Neural cell (in vitro differentiated cells): ENCODE results near the gene SPINDOC. TPM values are rescaled to one million over a fixed set of nuclear protein-coding genes. Genes with fewer than 3 reads are reported as not detected.

ENCODE experiments used
- H2AFZ ChIP-seq: fragments of 200-600, 300-800 bp; sonication (generic), shearing (Covaris generic); 2 replicates; pipeline ENCODE4 v1.6.0; 2014; ENCODE audit warnings: low read depth, mild to moderate bottlenecking, antibody characterized with exemption, low read length, moderate library complexity
- H3F3A ChIP-seq: fragments of 200-600 bp; shearing (Covaris generic); 2 replicates; pipeline ENCODE4 v1.6.1; 2016; ENCODE audit warnings: mild to moderate bottlenecking, moderate library complexity, mixed read lengths, antibody characterized with exemption, low read length; ENCODE audit not compliant: insufficient read depth, poor library complexity, severe bottlenecking
- H3K27ac ChIP-seq: fragments of 200-600, 300-800 bp; sonication (generic), shearing (Covaris generic); 2 replicates; pipeline ENCODE4 v1.5.1; 2014; ENCODE audit warnings: mild to moderate bottlenecking, low read length, moderate library complexity
- H3K27me3 ChIP-seq: fragments of 300-800, 200-600 bp; sonication (generic), shearing (Covaris generic); 2 replicates; pipeline ENCODE4 v1.6.0; 2014; ENCODE audit warnings: mild to moderate bottlenecking, low read depth, low read length, moderate library complexity; ENCODE audit not compliant: insufficient read depth
- H3K36me3 ChIP-seq: fragments of 300-800, 200-600 bp; sonication (generic), shearing (Covaris generic); 2 replicates; pipeline ENCODE4 v1.5.1; 2014; ENCODE audit warnings: mild to moderate bottlenecking, antibody characterized with exemption, low read length, moderate library complexity; ENCODE audit not compliant: insufficient read depth
- H3K4me2 ChIP-seq: fragments of 300-800, 200-600 bp; sonication (generic), shearing (Covaris generic); 2 replicates; pipeline ENCODE4 v1.6.0; 2014; ENCODE audit warnings: mild to moderate bottlenecking, low read length
- H3K4me3 ChIP-seq: fragments of 300-800, 200-600 bp; sonication (generic), shearing (Covaris generic); 2 replicates; pipeline ENCODE4 v1.5.1; 2014; ENCODE audit warnings: mild to moderate bottlenecking, low read length, moderate library complexity
- H3K79me2 ChIP-seq: fragments of 200-600 bp; shearing (Covaris generic); replicated peaks from 2 replicates; pipeline ENCODE4 v1.6.0; 2014; ENCODE audit warnings: mild to moderate bottlenecking, low read length, moderate library complexity; ENCODE audit not compliant: insufficient read depth
- H3K9ac ChIP-seq: fragments of 300-800, 200-600 bp; sonication (generic), shearing (Covaris generic); 2 replicates; pipeline ENCODE4 v1.6.1; 2016; ENCODE audit warnings: mild to moderate bottlenecking, low read length, mixed read lengths
- H3K9me2 ChIP-seq: fragments of 200-600 bp; shearing (Covaris generic); 2 replicates; pipeline ENCODE4 v1.6.1; 2016; ENCODE audit warnings: mild to moderate bottlenecking, low read length, mixed read lengths; ENCODE audit not compliant: insufficient read depth
- H3K9me3 ChIP-seq: fragments of 200-600, 300-800 bp; sonication (generic), shearing (Covaris generic); 2 replicates; pipeline ENCODE4 v1.6.1; 2016; ENCODE audit warnings: mild to moderate bottlenecking, mixed run types, low read length, moderate library complexity, mixed read lengths
- H4K20me1 ChIP-seq: fragments of 200-600 bp; shearing (Covaris generic); 2 replicates; pipeline ENCODE4 v1.6.1; 2016; ENCODE audit warnings: mild to moderate bottlenecking, mixed run types; ENCODE audit not compliant: insufficient read depth
- CTCF ChIP-seq: fragments of 450-650 bp; IDR thresholded peaks from 2 replicates; pipeline ENCODE4 v1.5.1; 2014; ENCODE audit warnings: antibody characterized with exemption, mild to moderate bottlenecking, moderate library complexity; ENCODE audit not compliant: poor library complexity, severe bottlenecking
- EP300 ChIP-seq: fragments of 450-650 bp; conservative IDR thresholded peaks from 2 replicates; pipeline ENCODE4 v1.6.1; 2014; ENCODE audit warnings: antibody characterized with exemption, mild to moderate bottlenecking, moderate library complexity; ENCODE audit not compliant: poor library complexity, severe bottlenecking
- EZH2 ChIP-seq: fragments of 200-600, 300-800 bp; shearing (Covaris generic), sonication (generic); IDR thresholded peaks from 2 replicates; pipeline ENCODE4 v1.6.1; 2014; ENCODE audit warnings: antibody characterized with exemption, low read length, borderline replicate concordance, mild to moderate bottlenecking; ENCODE audit not compliant: insufficient read depth, poor library complexity, severe bottlenecking
- MXI1 ChIP-seq: fragments of 450-650 bp; conservative IDR thresholded peaks from 2 replicates; pipeline ENCODE4 v1.6.1; 2014; ENCODE audit warnings: antibody characterized with exemption, mild to moderate bottlenecking; ENCODE audit not compliant: poor library complexity, severe bottlenecking
- POLR2AphosphoS5 ChIP-seq: IDR thresholded peaks from 2 replicates; pipeline ENCODE4 v1.6.1; 2012
- RAD21 ChIP-seq: fragments of 450-650 bp; conservative IDR thresholded peaks from 2 replicates; pipeline ENCODE4 v1.6.1; 2014; ENCODE audit warnings: antibody characterized with exemption, mild to moderate bottlenecking, moderate library complexity
- SMC3 ChIP-seq: fragments of 450-650 bp; conservative IDR thresholded peaks from 2 replicates; pipeline ENCODE4 v1.6.1; 2014; ENCODE audit warnings: antibody characterized with exemption, mild to moderate bottlenecking, moderate library complexity; ENCODE audit not compliant: poor library complexity
- TAF1 ChIP-seq: IDR thresholded peaks from 2 replicates; pipeline ENCODE4 v1.6.1; 2012; ENCODE audit warnings: low read depth
- polyA plus RNA-seq: library from polyadenylated mRNA; depleted of rRNA; stranded (reverse); fragments of >200 nt; gene quantifications from 2 replicates; pipeline ENCODE4 v1.2.3, GENCODE V29; 2014
- small RNA-seq, 3 experiments: library from RNA; depleted of rRNA; stranded (forward); fragments of <200 nt; gene quantifications; one replicate each; pipeline ENCODE3, GENCODE V24; 2012
- TF ChIP-seq, protein P1 (sequence below): IDR thresholded peaks from 2 replicates; pipeline ENCODE4 v1.6.1; 2012; ENCODE audit warnings: borderline replicate concordance

SPINDOC gene
- polyA plus RNA-seq, 1 donor from 2014 or later = 20.3 TPM

- Histone ChIP-seq H3F3A (no peaks in the 10 kb centered on the region), H3K27me3 (no peaks in the 10 kb centered on the region), H2AFZ (no peak overlapping the region), H3K36me3 (peaks cover 4% of the 10 kb centered on the region), H3K4me2 (no peak overlapping the region), H3K27ac (no peak overlapping the region), H4K20me1 (no peaks in the 10 kb centered on the region), H3K4me3 (no peak overlapping the region), H3K9me2 (no peaks in the 10 kb centered on the region), H3K79me2 (peaks cover 4% of the 10 kb centered on the region), H3K9me3 (no peaks in the 10 kb centered on the region), H3K9ac (no peak overlapping the region)
- TF ChIP-seq POLR2AphosphoS5 = no peak
- no peak for TF ChIP-seq SMC3
- TF ChIP-seq CTCF = no peak
- TF ChIP-seq, protein P1, sequence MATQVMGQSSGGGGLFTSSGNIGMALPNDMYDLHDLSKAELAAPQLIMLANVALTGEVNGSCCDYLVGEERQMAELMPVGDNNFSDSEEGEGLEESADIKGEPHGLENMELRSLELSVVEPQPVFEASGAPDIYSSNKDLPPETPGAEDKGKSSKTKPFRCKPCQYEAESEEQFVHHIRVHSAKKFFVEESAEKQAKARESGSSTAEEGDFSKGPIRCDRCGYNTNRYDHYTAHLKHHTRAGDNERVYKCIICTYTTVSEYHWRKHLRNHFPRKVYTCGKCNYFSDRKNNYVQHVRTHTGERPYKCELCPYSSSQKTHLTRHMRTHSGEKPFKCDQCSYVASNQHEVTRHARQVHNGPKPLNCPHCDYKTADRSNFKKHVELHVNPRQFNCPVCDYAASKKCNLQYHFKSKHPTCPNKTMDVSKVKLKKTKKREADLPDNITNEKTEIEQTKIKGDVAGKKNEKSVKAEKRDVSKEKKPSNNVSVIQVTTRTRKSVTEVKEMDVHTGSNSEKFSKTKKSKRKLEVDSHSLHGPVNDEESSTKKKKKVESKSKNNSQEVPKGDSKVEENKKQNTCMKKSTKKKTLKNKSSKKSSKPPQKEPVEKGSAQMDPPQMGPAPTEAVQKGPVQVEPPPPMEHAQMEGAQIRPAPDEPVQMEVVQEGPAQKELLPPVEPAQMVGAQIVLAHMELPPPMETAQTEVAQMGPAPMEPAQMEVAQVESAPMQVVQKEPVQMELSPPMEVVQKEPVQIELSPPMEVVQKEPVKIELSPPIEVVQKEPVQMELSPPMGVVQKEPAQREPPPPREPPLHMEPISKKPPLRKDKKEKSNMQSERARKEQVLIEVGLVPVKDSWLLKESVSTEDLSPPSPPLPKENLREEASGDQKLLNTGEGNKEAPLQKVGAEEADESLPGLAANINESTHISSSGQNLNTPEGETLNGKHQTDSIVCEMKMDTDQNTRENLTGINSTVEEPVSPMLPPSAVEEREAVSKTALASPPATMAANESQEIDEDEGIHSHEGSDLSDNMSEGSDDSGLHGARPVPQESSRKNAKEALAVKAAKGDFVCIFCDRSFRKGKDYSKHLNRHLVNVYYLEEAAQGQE = no peak
- TF ChIP-seq EP300 = no peak
- TF ChIP-seq EZH2 = no peak
- TF ChIP-seq MXI1 = no peak
- no peak for TF ChIP-seq RAD21
- no peak for TF ChIP-seq TAF1
Observed at GRCh38 chr11:63875506-63876065, 62.3 kb downstream of the SPINDOC start.

GRCh38 chr11:63876616-63877015, 63.4 kb downstream of the SPINDOC start:
- H3K27me3 ChIP-seq = no peaks in the 10 kb centered on the region
- no peaks in the 10 kb centered on the region for H4K20me1 ChIP-seq
- no peaks in the 10 kb centered on the region for H3K9me2 ChIP-seq
- no peaks in the 10 kb centered on the region for H3K9me3 ChIP-seq
- H2AFZ ChIP-seq = no peak overlapping the region
- H3K27ac ChIP-seq = no peak overlapping the region
- no peak overlapping the region for H3K4me3 ChIP-seq
- H3F3A ChIP-seq = no peaks in the 10 kb centered on the region
- peaks cover 4% of the 10 kb centered on the region for H3K36me3 ChIP-seq
- TF ChIP-seq CTCF (no peak), RAD21 (no peak)
- H3K9ac ChIP-seq = no peak overlapping the region
- peaks cover 4% of the 10 kb centered on the region for H3K79me2 ChIP-seq
- H3K4me2 ChIP-seq = no peak overlapping the region

Small RNA genes lying within 50 kb of the gene (small RNA-seq; reads per million reads assigned to genes)
- gene AP006289.1 (0 reads per million in 3 experiments), gene RN7SL596P (0 reads per million in 3 experiments)

Other genes with a start within 250 kb of the SPINDOC start
- not detected in 2 replicates for gene PLAAT3, start 199.0 kb upstream of the SPINDOC start, polyA plus RNA-seq
- gene ATL3, start 142.1 kb upstream of the SPINDOC start, polyA plus RNA-seq = 2.4 and 4.0 TPM in 2 replicates
- gene RTN3, start 132.0 kb upstream of the SPINDOC start, polyA plus RNA-seq = 270 and 283 TPM in 2 replicates
- 82.5 and 103 TPM in 2 replicates for gene ZFTA, start 44.7 kb upstream of the SPINDOC start, polyA plus RNA-seq
- gene MARK2, start 25.7 kb downstream of the SPINDOC start, polyA plus RNA-seq = 5.2 and 11.3 TPM in 2 replicates
- gene RCOR2, start 103.7 kb downstream of the SPINDOC start, polyA plus RNA-seq = 41.5 and 51.0 TPM in 2 replicates
- gene NAA40, start 125.5 kb downstream of the SPINDOC start, polyA plus RNA-seq = 53.6 and 66.7 TPM in 2 replicates
- 861 and 863 TPM in 2 replicates for gene COX8A, start 161.2 kb downstream of the SPINDOC start, polyA plus RNA-seq
- gene OTUB1, start 173.0 kb downstream of the SPINDOC start, polyA plus RNA-seq = 103 and 131 TPM in 2 replicates
- gene FLRT1, start 222.5 kb downstream of the SPINDOC start, polyA plus RNA-seq = 2.6 and 3.5 TPM in 2 replicates